ENCODE results near the gene KATNAL2. TPM values are rescaled to one million over a fixed set of nuclear protein-coding genes. Genes with fewer than 3 reads are reported as not detected.

Gene KATNAL2
- total RNA-seq, 4 donors from 2014 or later = 4.4 to 5.2 (median 5.0) TPM

DNA sequence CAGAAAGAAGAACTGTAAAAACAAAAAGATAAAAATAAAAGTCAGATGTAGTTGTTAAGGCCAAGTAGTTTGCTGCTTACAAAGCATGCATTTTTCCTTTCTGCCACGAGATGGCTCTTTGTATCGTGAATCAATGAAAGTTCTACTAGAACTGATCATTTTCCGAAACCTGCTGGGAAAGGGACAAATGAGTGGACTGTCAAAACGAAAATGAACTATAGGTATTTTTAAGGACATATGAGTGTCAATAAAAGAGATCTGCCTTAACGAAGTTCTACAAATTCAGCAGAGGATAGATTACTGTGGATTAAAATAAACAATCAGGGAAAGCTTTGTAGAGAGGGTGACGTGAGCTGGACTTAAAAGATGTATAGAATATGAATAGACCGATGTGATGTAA is 133.1 kb downstream of the KATNAL2 start:
- Histone ChIP-seq H3K4me1 (no peaks in the 10 kb centered on the region), H3K4me3 (no peak overlapping the region), H3K36me3 (no peaks in the 10 kb centered on the region), H3K27me3 (no peaks in the 10 kb centered on the region), H3K9me3 (no peaks in the 10 kb centered on the region), H3K27ac (no peak overlapping the region)
- TF ChIP-seq CTCF (IDR thresholded peaks at IDR 0.05) (peak; percentile 53 to 57 (median 54)), EP300 (IDR thresholded peaks at IDR 0.05; ENCODE audit: low read depth) (no peak)
- intact Hi-C loops (cut with DNase I; ENCODE audit: low total_unique reads) = no loop called here
- in situ Hi-C loops (cut with MboI; ENCODE audit: low pct_ligation_motif_present in 1 of 4, low pct_unique_long_range_greater_than_20kb in 1 of 4, low sequenced_read_pairs in 3 of 4) = no loop called here
- DNase-seq = no peak
- WGBS, 2 donors (ENCODE audit: low coverage in 1 of 2) = 30 to 37% methylated on average over 7 of the region's 7 CpGs

GRCh38 chr18:47054369-47054768 is 137.0 kb downstream of the KATNAL2 start:
- intact Hi-C loops (cut with DNase I; ENCODE audit: low total_unique reads) = no loop called here
- 80 to 86% methylated on average over 5 of the region's 5 CpGs for WGBS, 2 donors (ENCODE audit: low coverage in 1 of 2)
- TF ChIP-seq POLR2AphosphoS5 (IDR thresholded peaks at IDR 0.05) = no peak
- TF ChIP-seq EP300 (IDR thresholded peaks at IDR 0.05; ENCODE audit: low read depth) = no peak
- TF ChIP-seq CTCF (IDR thresholded peaks at IDR 0.05) = no peak
- no peak for TF ChIP-seq POLR2A (IDR thresholded peaks at IDR 0.05)

GRCh38 chr18:47062471-47062870 is 145.1 kb downstream of the KATNAL2 start:
- 50 to 51% methylated on average over 2 of the region's 2 CpGs for WGBS, 2 donors (ENCODE audit: low coverage in 1 of 2)
- in situ Hi-C loops (cut with MboI; ENCODE audit: low pct_ligation_motif_present in 1 of 4, low pct_unique_long_range_greater_than_20kb in 1 of 4, low sequenced_read_pairs in 3 of 4) (no loop called here), intact Hi-C loops (cut with DNase I; ENCODE audit: low total_unique reads) (no loop called here)
- H3K27me3 ChIP-seq = no peaks in the 10 kb centered on the region
- no peaks in the 10 kb centered on the region for H3K9me3 ChIP-seq
- no peak for DNase-seq
- no peak for TF ChIP-seq EP300 (IDR thresholded peaks at IDR 0.05; ENCODE audit: low read depth)
- TF ChIP-seq POLR2AphosphoS5 (IDR thresholded peaks at IDR 0.05) = no peak
- TF ChIP-seq CTCF (IDR thresholded peaks at IDR 0.05) = no peak
- no peak for TF ChIP-seq POLR2A (IDR thresholded peaks at IDR 0.05)
- no peak overlapping the region for H3K27ac ChIP-seq
- H3K36me3 ChIP-seq = no peaks in the 10 kb centered on the region
- no peaks in the 10 kb centered on the region for H3K4me1 ChIP-seq
- H3K4me3 ChIP-seq = no peak overlapping the region

More at GRCh38 chr18:47054369-47054768, 137.0 kb downstream of the KATNAL2 start:
- in situ Hi-C loops (cut with MboI; ENCODE audit: low pct_ligation_motif_present in 1 of 4, low pct_unique_long_range_greater_than_20kb in 1 of 4, low sequenced_read_pairs in 3 of 4) = no loop called here
- Histone ChIP-seq H3K9me3 (no peaks in the 10 kb centered on the region), H3K27me3 (no peaks in the 10 kb centered on the region), H3K4me3 (no peak overlapping the region), H3K36me3 (no peaks in the 10 kb centered on the region), H3K4me1 (no peaks in the 10 kb centered on the region), H3K27ac (no peak overlapping the region)
- DNase-seq = no peak

DNA sequence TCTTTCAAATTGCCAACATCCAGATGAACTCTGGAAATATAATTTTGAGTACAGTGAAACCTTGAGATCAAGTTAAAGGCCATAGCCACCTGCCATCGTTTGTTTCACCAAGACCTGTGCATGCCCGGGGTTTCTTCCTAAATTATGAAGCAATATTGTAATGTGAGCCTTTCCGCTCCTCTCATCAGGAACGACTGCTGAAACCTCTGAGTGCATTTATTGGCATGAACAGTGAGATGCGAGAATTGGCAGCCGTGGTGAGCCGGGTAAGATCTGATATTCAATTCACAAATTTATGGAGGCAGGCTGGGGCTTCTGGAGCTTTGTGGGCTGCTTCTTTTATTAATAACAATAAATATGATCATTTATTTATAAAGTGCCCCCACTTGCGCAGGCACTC is 145.7 kb downstream of the KATNAL2 start:
- TF ChIP-seq POLR2A (IDR thresholded peaks at IDR 0.05) = no peak
- TF ChIP-seq POLR2AphosphoS5 (IDR thresholded peaks at IDR 0.05) = no peak
- TF ChIP-seq CTCF (IDR thresholded peaks at IDR 0.05) = no peak
- TF ChIP-seq EP300 (IDR thresholded peaks at IDR 0.05; ENCODE audit: low read depth) = no peak
- intact Hi-C loops (cut with DNase I; ENCODE audit: low total_unique reads) = no loop called here
- H3K9me3 ChIP-seq = no peaks in the 10 kb centered on the region
- DNase-seq = no peak
- no peaks in the 10 kb centered on the region for H3K4me1 ChIP-seq
- H3K36me3 ChIP-seq = no peaks in the 10 kb centered on the region
- WGBS, 2 donors (ENCODE audit: low coverage in 1 of 2) = 92 to 96% methylated on average over 4 to 8 of the region's 8 CpGs
- H3K27me3 ChIP-seq = no peaks in the 10 kb centered on the region
- H3K27ac ChIP-seq = no peak overlapping the region
- no peak overlapping the region for H3K4me3 ChIP-seq
- in situ Hi-C loops (cut with MboI; ENCODE audit: low pct_ligation_motif_present in 1 of 4, low pct_unique_long_range_greater_than_20kb in 1 of 4, low sequenced_read_pairs in 3 of 4) = no loop called here
